Measurements from ENCODE around the gene ZNRF4.
A peak's percentile ranks its signal among the peaks of the same experiment; 100 is the strongest.

The ZNRF4 gene

GRCh38 chr19:5501907-5502306 lies 46.7 kb downstream of the ZNRF4 start (continued):
- no peak for TF ChIP-seq TSHZ1 (tag by site-specific recombination; IDR thresholded peaks at IDR 0.05; ENCODE audit: borderline replicate concordance)
- TF ChIP-seq ZNF560 (tag by site-specific recombination; IDR thresholded peaks at IDR 0.05; ENCODE audit: borderline replicate concordance), result no peak

GRCh38 chr19:5503598-5503997 lies 48.4 kb downstream of the ZNRF4 start:
- no peak for TF ChIP-seq ZXDB (tag by site-specific recombination; IDR thresholded peaks at IDR 0.05)
- TF ChIP-seq ZNF280D (tag by site-specific recombination; IDR thresholded peaks at IDR 0.05), result peak; percentile 57; the same call in 1 of the 2 replicates
- TF ChIP-seq SETDB1 (IDR thresholded peaks at IDR 0.05; ENCODE audit: insufficient read length, low read length), result peak; percentile 41
- H3K36me3 ChIP-seq (ENCODE audit: control insufficient read depth in 2 of 2, insufficient read depth in 1 of 2, low read length in 2 of 2), result no peaks in the 10 kb centered on the region
- CTCF ChIA-PET, result interaction anchor here (0.6 to 3.3 kb wide), 10 partner anchors 10 to 142 kb away, joined by 3 to 21 read pairs (median 4); no protein-coding TSS in a partner anchor
- no peaks in the 10 kb centered on the region for H3K4me1 ChIP-seq (ENCODE audit: control insufficient read depth, insufficient read depth, low read length)
- POLR2A ChIA-PET, result no interaction called here
- no peak overlapping the region for H3K4me3 ChIP-seq (ENCODE audit: low read depth, low read length)
- H3K9me3 ChIP-seq (ENCODE audit: control insufficient read depth, insufficient read depth, low read depth, low read length), result no peaks in the 10 kb centered on the region
- no peak overlapping the region for H3K27ac ChIP-seq (ENCODE audit: extremely low read depth, low read depth, low read length)

GRCh38 chr19:5504114-5504513 lies 48.9 kb downstream of the ZNRF4 start:
- H3K9me3 ChIP-seq (ENCODE audit: control insufficient read depth, insufficient read depth, low read depth, low read length), result no peaks in the 10 kb centered on the region
- no peaks in the 10 kb centered on the region for H3K36me3 ChIP-seq (ENCODE audit: control insufficient read depth in 2 of 2, insufficient read depth in 1 of 2, low read length in 2 of 2)
- CTCF ChIA-PET, result interaction anchor here (0.7 to 3.3 kb wide), 8 partner anchors 11 to 31 kb away, joined by 3 to 21 read pairs (median 6); no protein-coding TSS in a partner anchor
- POLR2A ChIA-PET, result no interaction called here
- no peak overlapping the region for H3K4me3 ChIP-seq (ENCODE audit: low read depth, low read length)
- no peak for TF ChIP-seq HOXD13 (CRISPR knock-in tag; IDR thresholded peaks at IDR 0.05; ENCODE audit: borderline replicate concordance)
- H3K4me1 ChIP-seq (ENCODE audit: control insufficient read depth, insufficient read depth, low read length), result no peaks in the 10 kb centered on the region
- H3K27ac ChIP-seq (ENCODE audit: extremely low read depth, low read depth, low read length), result no peak overlapping the region

Measured in HEK293 (cell line).